HCT116 (cell line): Measurements from ENCODE around the gene GNAI2. TPM values are rescaled to one million over a fixed set of nuclear protein-coding genes. Genes with fewer than 3 reads are reported as not detected.

Source experiments
- ATAC-seq: fragments of 200-7000 bp; cut with Tn5 transposase; 2 replicates; pipeline ENCODE4 v1.9.1; 2020; ENCODE audit warnings: mild to moderate bottlenecking, moderate library complexity
- BruUV-seq: library from RNA; stranded (reverse); fragments of 400-500 nt; replicated peaks from 2 replicates; lab custom pipeline; 2021; lab: Mats Ljungman, UMichigan
- CTCF ChIA-PET: fragments of 300-600 bp; sonication (Branson Sonifier 250); formaldehyde crosslinking; loops from one replicate; lab custom pipeline; 2021; ENCODE audit warnings: antibody characterized with exemption; lab: Charles Lee
- POLR2A ChIA-PET: fragments of 300-600, 350-600 bp; sonication (Branson Sonifier 250); formaldehyde crosslinking; loops from one replicate; lab custom pipeline; 2021; ENCODE audit warnings: antibody characterized with exemption; lab: Charles Lee
- RAD21 ChIA-PET, 2 experiments: fragments of 300-600 bp; sonication (Branson Sonifier 250); formaldehyde crosslinking; loops; one replicate each; lab custom pipeline; 2023; ENCODE audit warnings: low total read pairs in 2 of 2; ENCODE audit not compliant: uncharacterized antibody in 2 of 2, unreplicated experiment in 2 of 2, low non-redundant PET in 1 of 2; lab: Charles Lee
- DNase-seq: peaks from one replicate; pipeline ENCODE4 v3.0.0-alpha.2; 2010; ENCODE audit warnings: low read depth, low spot score
- H2AFZ ChIP-seq: fragments of 200-600 bp; shearing (Covaris generic), sonication (generic); 2 replicates; pipeline ENCODE4 v1.6.1; 2017; ENCODE audit warnings: low read depth, mixed run types, mixed read lengths, antibody characterized with exemption, low read length; ENCODE audit not compliant: poor library complexity, severe bottlenecking
- H3K27ac ChIP-seq: 2 replicates; pipeline ENCODE4 v1.5.1; 2012; ENCODE audit warnings: low read depth, low read length
- H3K27me3 ChIP-seq: fragments of 200-600 bp; sonication (generic); 2 replicates; pipeline ENCODE4 v1.6.1; 2016; ENCODE audit warnings: mixed run types, low read length, mixed read lengths; ENCODE audit not compliant: insufficient read depth
- H3K36me3 ChIP-seq, 2 experiments: fragments of 200-500 bp in 1 of 2; fragments of 200-600 bp in 1 of 2; sonication (Bioruptor generic) in 1 of 2; sonication (generic) in 1 of 2; 2 replicates each; pipeline versions ENCODE4 v1.5.1 to v1.6.1; 2014 to 2016; ENCODE audit warnings: low read length in 2 of 2, inconsistent platforms in 1 of 2, mixed read lengths in 1 of 2, mixed run types in 1 of 2; ENCODE audit not compliant: insufficient read depth in 2 of 2, control insufficient read depth in 1 of 2
- H3K4me1 ChIP-seq, 2 experiments: fragments of 200-600 bp in 1 of 2; sonication (generic) in 1 of 2; 2 replicates each; pipeline versions ENCODE4 v1.5.1 to v1.6.1; 2012 to 2017; ENCODE audit warnings: low read length in 2 of 2, inconsistent platforms in 1 of 2, mild to moderate bottlenecking in 1 of 2, mixed read lengths in 1 of 2, mixed run types in 1 of 2, moderate library complexity in 1 of 2; ENCODE audit not compliant: insufficient read depth in 2 of 2, control insufficient read depth in 1 of 2
- H3K4me2 ChIP-seq: fragments of 200-600 bp; sonication (generic); 2 replicates; pipeline ENCODE4 v1.6.1; 2017; ENCODE audit warnings: mixed run types, low read length, mixed read lengths
- H3K4me3 ChIP-seq, 2 experiments: fragments of 200-600 bp in 1 of 2; sonication (generic) in 1 of 2; replicated peaks in 1 of 2; 2 replicates each; pipeline ENCODE4 v1.5.1; 2011 to 2016; ENCODE audit warnings: low read length in 2 of 2, control low read depth in 1 of 2, low read depth in 1 of 2, mild to moderate bottlenecking in 1 of 2, mixed read lengths in 1 of 2, mixed run types in 1 of 2
- H3K79me2 ChIP-seq: fragments of 200-600 bp; sonication (generic); 2 replicates; pipeline ENCODE4 v1.6.1; 2017; ENCODE audit warnings: mild to moderate bottlenecking, mixed run types, low read length, moderate library complexity, mixed read lengths; ENCODE audit not compliant: insufficient read depth
- H3K9ac ChIP-seq: fragments of 200-600 bp; sonication (generic); 2 replicates; pipeline ENCODE4 v1.6.1; 2016; ENCODE audit warnings: low read length, mixed read lengths
- H3K9me2 ChIP-seq: fragments of 200-600 bp; sonication (generic), shearing (Covaris generic); 2 replicates; pipeline ENCODE4 v1.6.1; 2017; ENCODE audit warnings: mixed run types, mild to moderate bottlenecking, moderate library complexity; ENCODE audit not compliant: insufficient read depth
- H3K9me3 ChIP-seq, 2 experiments: fragments of 200-500 bp in 1 of 2; fragments of 200-600 bp in 1 of 2; sonication (Bioruptor generic) in 1 of 2; sonication (generic) in 1 of 2; 2 replicates each; pipeline ENCODE4 v1.6.1; 2014 to 2017; ENCODE audit warnings: low read length in 2 of 2, mixed read lengths in 2 of 2, inconsistent platforms in 1 of 2, low read depth in 1 of 2, mild to moderate bottlenecking in 1 of 2, mixed run types in 1 of 2, moderate library complexity in 1 of 2; ENCODE audit not compliant: control insufficient read depth in 1 of 2, insufficient read depth in 1 of 2
- H4K20me1 ChIP-seq: fragments of 200-600 bp; sonication (generic), shearing (Covaris generic); 2 replicates; pipeline ENCODE4 v1.6.1; 2017; ENCODE audit warnings: mixed run types, mild to moderate bottlenecking, moderate library complexity; ENCODE audit not compliant: insufficient read depth
- ATF3 ChIP-seq: IDR thresholded peaks from 2 replicates; pipeline ENCODE4 v1.6.1; 2012
- CTCF ChIP-seq, 3 experiments: fragments of 200-600 bp in 1 of 3; sonication (generic) in 1 of 3; IDR thresholded peaks in 2 of 3; conservative IDR thresholded peaks in 1 of 3; 2 replicates each; pipeline ENCODE4 v1.5.1; 2012 to 2017; ENCODE audit warnings: low read depth in 2 of 3, low read length in 2 of 3, antibody characterized with exemption in 1 of 3, borderline replicate concordance in 1 of 3, control low read depth in 1 of 3, mild to moderate bottlenecking in 1 of 3, mixed read lengths in 1 of 3, mixed run types in 1 of 3, moderate library complexity in 1 of 3; ENCODE audit not compliant: insufficient read depth in 1 of 3
- EZH2 ChIP-seq: fragments of 200-600 bp; sonication (generic); IDR thresholded peaks from 2 replicates; pipeline ENCODE4 v1.6.1; 2017; ENCODE audit warnings: antibody characterized with exemption, mixed run types
- EZH2phosphoT487 ChIP-seq: fragments of 200-600 bp; IDR thresholded peaks from 2 replicates; pipeline ENCODE4 v1.6.1; 2018; ENCODE audit warnings: antibody characterized with exemption, borderline replicate concordance
- JUND ChIP-seq: IDR thresholded peaks from 2 replicates; pipeline ENCODE4 v1.6.1; 2012
- POLR2A ChIP-seq: IDR thresholded peaks from 2 replicates; pipeline ENCODE4 v1.7.0; 2011; ENCODE audit warnings: borderline replicate concordance; ENCODE audit not compliant: insufficient read depth, insufficient read length; ENCODE audit errors: extremely low read depth
- RAD21 ChIP-seq: IDR thresholded peaks from 2 replicates; pipeline ENCODE4 v1.6.1; 2012; ENCODE audit warnings: low read depth, mild to moderate bottlenecking
- SP1 ChIP-seq: IDR thresholded peaks from 2 replicates; pipeline ENCODE4 v1.6.1; 2012; ENCODE audit warnings: low read depth
- ZFX ChIP-seq: fragments of 450-650 bp; IDR thresholded peaks from 2 replicates; pipeline ENCODE4 v1.6.1; 2017
- ZNF274 ChIP-seq: fragments of 200-500 bp; sonication (Bioruptor generic); IDR thresholded peaks from 2 replicates; pipeline ENCODE4 v1.6.1; 2014; ENCODE audit warnings: mild to moderate bottlenecking, low read depth, low read length, inconsistent platforms
- intact Hi-C: fragments of 100-400 bp; cut with micrococcal nuclease; formaldehyde crosslinking; loops from 2 replicates; pipeline ENCODE4 v1.10.0; 2022
- total RNA-seq: library from RNA; stranded (reverse); gene quantifications from one replicate; pipeline ENCODE4 v1.2.1, GENCODE V29; 2021; ENCODE audit not compliant: unreplicated experiment

GNAI2 gene
- total RNA-seq, 1 experiment from 2014 or later: 170 TPM

DNA sequence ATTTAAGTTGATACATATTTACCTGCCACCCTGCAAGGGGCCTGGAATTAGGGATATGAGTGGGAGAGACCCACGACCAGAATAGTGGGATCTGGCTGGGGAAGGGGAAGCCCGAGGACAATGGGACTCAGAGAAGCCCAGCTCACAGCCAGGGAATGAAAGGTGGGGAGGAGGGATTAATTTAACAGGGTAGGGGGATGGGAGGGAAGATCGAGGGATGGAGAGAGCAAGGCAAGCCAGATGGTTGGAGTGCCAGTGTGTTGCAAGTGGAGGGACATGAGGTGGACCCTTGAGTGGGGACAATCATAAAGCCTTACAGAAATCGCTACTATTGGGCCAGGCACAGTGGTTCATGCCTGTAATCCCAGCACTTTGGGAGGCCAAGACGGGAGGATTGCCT, 4.4 kb upstream of the GNAI2 start:
- no TSS peak for BruUV-seq
- H3K79me2 ChIP-seq: peaks cover 4% of the 10 kb centered on the region
- no peaks in the 10 kb centered on the region for H3K9me3 ChIP-seq
- no peaks in the 10 kb centered on the region for H4K20me1 ChIP-seq
- H3K4me2 ChIP-seq: no peak overlapping the region
- no peaks in the 10 kb centered on the region for H3K27me3 ChIP-seq
- ChIA-PET RAD21 (no interaction called here), CTCF (interaction anchor here (1.1 kb wide), 1 partner anchor 15 kb away, joined by 5 read pairs; no protein-coding TSS in a partner anchor)
- DNase-seq (no peak), ATAC-seq (no peak)
- no peaks in the 10 kb centered on the region for H3K36me3 ChIP-seq
- H3K27ac ChIP-seq: no peak overlapping the region
- no peak overlapping the region for H2AFZ ChIP-seq
- TF ChIP-seq JUND: no peak
- no peak for TF ChIP-seq RAD21
- TF ChIP-seq, all 23 proteins: peak for 0
- no peaks in the 10 kb centered on the region for H3K9me2 ChIP-seq
- intact Hi-C loops: no loop called here
- no peak overlapping the region for H3K9ac ChIP-seq
- POLR2A ChIA-PET: no interaction called here
- no peak overlapping the region for H3K4me3 ChIP-seq
- H3K4me1 ChIP-seq: peaks cover 26 to 51% of the 10 kb centered on the region in 2 experiments

DNA sequence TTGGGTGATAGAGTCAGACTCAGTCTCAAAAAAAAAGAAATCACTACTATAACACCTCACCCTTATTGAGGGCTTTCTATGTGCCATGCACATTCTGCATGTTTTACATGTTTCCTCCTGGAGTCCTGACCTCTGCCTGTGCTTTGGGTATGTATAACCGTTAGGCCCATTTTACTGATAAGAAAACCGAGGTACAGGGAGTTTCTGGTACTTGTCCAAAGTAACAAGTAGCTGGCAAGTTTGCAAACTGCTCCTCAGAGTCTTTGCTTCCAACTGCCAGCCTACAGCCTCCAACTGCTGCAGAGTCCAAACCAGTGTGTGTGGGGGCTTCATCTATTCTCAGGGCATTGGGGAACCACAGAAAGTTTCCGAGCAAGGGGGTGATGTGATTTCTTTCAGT, 3.7 kb upstream of the GNAI2 start:
- TF ChIP-seq CTCF (IDR thresholded peaks at IDR 0.05 in 2 of 3, conservative IDR thresholded peaks at IDR 0.05 in 1 of 3; ENCODE audit: borderline replicate concordance in 1 of 3, insufficient read depth in 1 of 3, low read depth in 2 of 3, low read length in 2 of 3): no peak
- TF ChIP-seq EZH2: no peak
- TF ChIP-seq EZH2phosphoT487: no peak
- TF ChIP-seq ATF3: no peak
- no peak for TF ChIP-seq ZFX
- TF ChIP-seq ZNF274: no peak
- no peak for TF ChIP-seq SP1
- no peak for TF ChIP-seq POLR2A

More for the DNA sequence above, 3.7 kb upstream of the GNAI2 start:
- Histone ChIP-seq H3K79me2 (peaks cover 12% of the 10 kb centered on the region), H3K9ac (no peak overlapping the region), H3K36me3 (no peaks in the 10 kb centered on the region), H3K9me3 (no peaks in the 10 kb centered on the region), H3K4me2 (no peak overlapping the region), H3K4me3 (no peak overlapping the region), H3K9me2 (no peaks in the 10 kb centered on the region), H3K27ac (no peak overlapping the region), H3K4me1 (peaks cover 33 to 52% of the 10 kb centered on the region in 2 experiments), H3K27me3 (no peaks in the 10 kb centered on the region), H4K20me1 (no peaks in the 10 kb centered on the region), H2AFZ (no peak overlapping the region)
- intact Hi-C loops: no loop called here
- ChIA-PET CTCF (interaction anchor here (0.7 kb wide), 1 partner anchor 14 kb away, joined by 3 read pairs; no protein-coding TSS in a partner anchor), RAD21 (no interaction called here), POLR2A (interaction anchor here (0.7 to 1.6 kb wide), 2 partner anchors 14 to 57 kb away, joined by 3 to 4 read pairs; no protein-coding TSS in a partner anchor)
- BruUV-seq: no TSS peak
- DNase-seq (no peak), ATAC-seq (no peak)
